Breast epithelium (tissue), 4 donors: Measurements from ENCODE around the gene RNPS1. TPM values are rescaled to one million over a fixed set of nuclear protein-coding genes. Genes with fewer than 3 reads are reported as not detected.
A peak's percentile ranks its signal among the peaks of the same experiment; 100 is the strongest.
"Not testable (repeated sequence)": the region's sequence is repeated elsewhere in the genome, so short reads cannot be mapped to it uniquely, and the experiment has no call there.

Experiments used
- DNase-seq, 2 donors: peaks; one replicate each; pipeline ENCODE4 v3.0.0-alpha.2; 2019; ENCODE audit warnings: low spot score in 2 of 2
- H3K27ac ChIP-seq, 2 donors: fragments of 200-600 bp; sonication (generic) in 1 of 2; one replicate each; pipeline ENCODE4 v1.5.1; 2016 to 2019; ENCODE audit warnings: mild to moderate bottlenecking in 1 of 2
- H3K27me3 ChIP-seq, 2 donors: fragments of 200-600 bp; sonication (generic) in 1 of 2; one replicate each; pipeline versions ENCODE4 v1.5.1 to v1.6.0; 2017 to 2019; ENCODE audit warnings: control low read depth in 1 of 2, mild to moderate bottlenecking in 1 of 2
- H3K36me3 ChIP-seq: fragments of 200-600 bp; one replicate; pipeline ENCODE4 v1.5.1; 2019
- H3K4me1 ChIP-seq, 2 donors: fragments of 200-600 bp; sonication (generic); one replicate each; pipeline ENCODE4 v1.5.1; 2016 to 2019; ENCODE audit warnings: control low read depth in 1 of 2
- H3K4me3 ChIP-seq, 3 donors: fragments of 200-600 bp; sonication (generic); 1 replicate in 2 of 3; 2 replicates in 1 of 3; pipeline ENCODE4 v1.5.1; 2016 to 2019; ENCODE audit warnings: mild to moderate bottlenecking in 3 of 3, moderate library complexity in 2 of 3
- H3K9me3 ChIP-seq, 2 donors: fragments of 200-600 bp; sonication (generic) in 1 of 2; one replicate each; pipeline ENCODE4 v1.5.1; 2016 to 2019; ENCODE audit warnings: control low read depth in 1 of 2
- CTCF ChIP-seq, 3 donors: fragments of 450-650 bp; IDR thresholded peaks; one replicate each; pipeline ENCODE4 v1.5.1; 2016 to 2017; ENCODE audit warnings: antibody characterized with exemption in 3 of 3, mild to moderate bottlenecking in 3 of 3, moderate library complexity in 3 of 3
- POLR2A ChIP-seq: fragments of 450-650 bp; IDR thresholded peaks from one replicate; pipeline ENCODE4 v1.6.1; 2016; ENCODE audit warnings: antibody characterized with exemption, mild to moderate bottlenecking, moderate library complexity
- POLR2AphosphoS5 ChIP-seq, 3 donors: sonication (generic); formaldehyde crosslinking; IDR thresholded peaks; one replicate each; pipeline ENCODE4 v1.6.1; 2017; ENCODE audit warnings: antibody characterized with exemption in 3 of 3
- intact Hi-C: fragments of 100-400 bp; cut with DNase I; formaldehyde crosslinking; loops from one replicate; pipeline ENCODE4 v1.15.1; 2023; ENCODE audit warnings: low total_unique reads
- total RNA-seq, 3 donors: library from RNA; depleted of rRNA; stranded (reverse); fragments of >200 nt; gene quantifications; one replicate each; pipeline ENCODE4 v1.1.0, GENCODE V29; 2016

RNPS1 gene
- total RNA-seq, 3 donors from 2014 or later = 93.1 to 107 (median 97.5) TPM

DNA sequence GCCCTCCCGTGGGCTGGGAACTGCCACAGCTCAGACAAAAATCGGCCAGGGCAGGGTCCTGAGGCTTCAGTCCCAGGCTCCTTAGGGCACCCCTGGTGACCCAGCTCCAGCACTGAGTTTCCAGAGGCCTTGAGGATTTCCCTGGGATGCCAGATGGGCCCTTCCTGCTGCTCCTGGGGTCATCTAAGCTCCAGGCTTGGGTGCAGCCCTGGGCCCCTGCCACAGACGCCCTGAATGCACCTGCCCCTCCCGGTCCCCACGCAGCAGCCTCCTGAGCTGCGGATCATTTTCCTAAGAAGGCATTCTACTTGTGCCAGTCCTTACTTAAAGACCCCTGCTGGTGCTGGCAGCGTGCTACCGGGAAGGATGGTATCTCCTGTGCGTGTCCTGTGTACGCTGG is 6.0 kb upstream of the RNPS1 start:
- no peak overlapping the region for H3K27ac ChIP-seq
- H3K27me3 ChIP-seq = no peaks in the 10 kb centered on the region
- no peak overlapping the region for H3K4me3 ChIP-seq
- intact Hi-C loops = no loop called here
- H3K4me1 ChIP-seq = peaks cover 6 to 10% of the 10 kb centered on the region in 2 donors
- H3K36me3 ChIP-seq = no peaks in the 10 kb centered on the region
- DNase-seq = no peak
- TF ChIP-seq POLR2AphosphoS5 (IDR thresholded peaks at IDR 0.05) (no peak), CTCF (IDR thresholded peaks at IDR 0.05) (no peak), POLR2A (no peak)
- no peaks in the 10 kb centered on the region for H3K9me3 ChIP-seq

GRCh38 chr16:2273484-2273883 is 5.6 kb upstream of the RNPS1 start:
- no peak overlapping the region for H3K4me3 ChIP-seq
- intact Hi-C loops = no loop called here
- H3K36me3 ChIP-seq = no peaks in the 10 kb centered on the region

GRCh38 chr16:2271848-2272461 is 4.0 kb upstream of the RNPS1 start:
- H3K4me1 ChIP-seq = peaks cover 6 to 10% of the 10 kb centered on the region in 2 donors
- H3K9me3 ChIP-seq = no peaks in the 10 kb centered on the region
- H3K27me3 ChIP-seq = no peaks in the 10 kb centered on the region
- TF ChIP-seq POLR2AphosphoS5 (IDR thresholded peaks at IDR 0.05) (no peak), CTCF (IDR thresholded peaks at IDR 0.05) (no peak), POLR2A (no peak)
- intact Hi-C loops = no loop called here
- H3K4me3 ChIP-seq = no peak overlapping the region
- DNase-seq = no peak
- H3K36me3 ChIP-seq = no peaks in the 10 kb centered on the region
- no peak overlapping the region for H3K27ac ChIP-seq

More at GRCh38 chr16:2273484-2273883, 5.6 kb upstream of the RNPS1 start:
- TF ChIP-seq POLR2AphosphoS5 (IDR thresholded peaks at IDR 0.05) (no peak), POLR2A (no peak), CTCF (IDR thresholded peaks at IDR 0.05) (no peak)
- Histone ChIP-seq H3K27ac (no peak overlapping the region), H3K27me3 (no peaks in the 10 kb centered on the region), H3K4me1 (peaks cover 6 to 10% of the 10 kb centered on the region in 2 donors), H3K9me3 (no peaks in the 10 kb centered on the region)
- DNase-seq = no peak

GRCh38 chr16:2270588-2271470 is 2.9 kb upstream of the RNPS1 start:
- DNase-seq = no peak
- no peaks in the 10 kb centered on the region for H3K27me3 ChIP-seq
- no peaks in the 10 kb centered on the region for H3K36me3 ChIP-seq
- H3K4me3 ChIP-seq = no peak overlapping the region
- intact Hi-C loops = no loop called here
- no peak overlapping the region for H3K27ac ChIP-seq
- TF ChIP-seq CTCF (IDR thresholded peaks at IDR 0.05) (no peak), POLR2A (no peak)
- H3K9me3 ChIP-seq = no peaks in the 10 kb centered on the region
- H3K4me1 ChIP-seq = peaks cover 6 to 10% of the 10 kb centered on the region in 2 donors

DNA sequence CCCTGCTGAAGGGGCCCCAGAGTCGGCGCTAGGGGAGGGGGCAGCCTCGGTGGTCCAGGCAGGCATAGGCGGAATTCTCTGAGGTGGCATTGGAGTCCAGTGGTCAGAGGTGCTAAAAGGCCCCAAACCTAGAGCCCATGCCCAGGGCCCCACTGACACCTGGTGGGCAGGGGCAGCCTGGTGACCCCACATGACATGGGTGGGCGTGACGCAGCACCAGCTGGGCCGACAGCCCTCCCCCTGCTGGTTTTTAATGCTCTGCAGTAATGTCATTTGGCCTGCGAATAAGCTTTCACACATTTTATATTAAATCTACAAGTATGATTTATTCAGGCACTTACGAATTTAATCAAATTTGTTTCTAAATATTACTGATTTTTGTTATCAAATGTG is 2.1 kb upstream of the RNPS1 start:
- Histone ChIP-seq H3K4me1 (peaks cover 6 to 10% of the 10 kb centered on the region in 2 donors), H3K4me3 (no peak overlapping the region)
- TF ChIP-seq POLR2A (no peak), POLR2AphosphoS5 (IDR thresholded peaks at IDR 0.05) (no peak), CTCF (IDR thresholded peaks at IDR 0.05) (no peak)

GRCh38 chr16:2267505-2267912 is 417 bp downstream of the RNPS1 start:
- H3K27me3 ChIP-seq, H3K36me3 ChIP-seq, H3K9me3 ChIP-seq, intact Hi-C loops, DNase-seq: not testable (repeated sequence)
- peak overlapping the region; percentile 87 to 89 (median 88) for H3K4me3 ChIP-seq
- peak overlapping the region; percentile 95 to 97 for H3K27ac ChIP-seq
- H3K4me1 ChIP-seq = peaks cover 6 to 10% of the 10 kb centered on the region in 2 donors

More for the DNA sequence above, 2.1 kb upstream of the RNPS1 start:
- intact Hi-C loops = no loop called here
- DNase-seq = no peak
- Histone ChIP-seq H3K36me3 (no peaks in the 10 kb centered on the region), H3K27ac (no peak overlapping the region), H3K9me3 (no peaks in the 10 kb centered on the region), H3K27me3 (no peaks in the 10 kb centered on the region)

DNA sequence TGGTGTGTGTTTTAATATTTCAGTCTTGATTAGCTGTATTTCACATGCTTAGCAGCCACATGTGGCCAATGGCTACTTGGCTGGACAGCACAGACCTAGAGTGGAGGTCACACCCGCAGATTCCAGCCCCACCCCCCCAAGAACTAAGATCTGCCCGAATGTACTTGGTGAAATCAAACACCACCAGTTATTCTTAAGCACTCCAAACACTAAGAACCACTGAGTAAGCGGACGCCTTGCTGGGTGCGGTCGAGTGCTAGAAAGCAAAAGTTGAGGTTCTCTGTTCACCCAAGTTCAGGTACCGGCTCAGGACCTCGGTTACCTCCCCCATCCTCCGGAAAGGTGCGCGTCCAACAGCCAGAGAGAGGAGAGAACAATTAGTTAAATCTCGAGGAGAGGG is 1.0 kb downstream of the RNPS1 start:
- peaks cover 6 to 10% of the 10 kb centered on the region in 2 donors for H3K4me1 ChIP-seq
- DNase-seq, H3K36me3 ChIP-seq, H3K9me3 ChIP-seq, intact Hi-C loops, H3K27me3 ChIP-seq: not testable (repeated sequence)
- peak overlapping the region in 1 of 2 donors; percentile 95 for H3K27ac ChIP-seq
- peak overlapping the region; percentile 87 to 89 (median 88) for H3K4me3 ChIP-seq
